LNCaP clone FGC (cell line): Measurements from ENCODE around the gene INTS2.

Experiments
- DNase-seq: peaks from one replicate; pipeline ENCODE4 v3.0.0-alpha.2; 2011; ENCODE audit warnings: low read depth
- H3K4me3 ChIP-seq: 2 replicates; pipeline ENCODE4 v1.5.1; 2011; ENCODE audit warnings: mild to moderate bottlenecking, low read depth, low read length, control low read depth
- CTCF ChIP-seq: IDR thresholded peaks from 2 replicates; pipeline ENCODE4 v1.5.1; 2012; ENCODE audit warnings: mild to moderate bottlenecking; ENCODE audit not compliant: control insufficient read depth, insufficient read depth; ENCODE audit errors: extremely low read depth

The INTS2 gene

GRCh38 chr17:61877837-61878236 is 49.9 kb downstream of the INTS2 start:
- DNase-seq, result no peak
- H3K4me3 ChIP-seq, result no peak overlapping the region
- TF ChIP-seq CTCF, result no peak

GRCh38 chr17:61875804-61876203 is 52.0 kb downstream of the INTS2 start:
- TF ChIP-seq CTCF, result no peak
- DNase-seq, result no peak
- no peak overlapping the region for H3K4me3 ChIP-seq

- no peak for TF ChIP-seq CTCF
- no peak overlapping the region for H3K4me3 ChIP-seq
- peak; percentile 81 for DNase-seq
Measured at GRCh38 chr17:61875285-61875684, 52.5 kb downstream of the INTS2 start.

GRCh38 chr17:61874075-61874474 is 53.7 kb downstream of the INTS2 start:
- no peak overlapping the region for H3K4me3 ChIP-seq
- no peak for TF ChIP-seq CTCF
- no peak for DNase-seq

- no peak for TF ChIP-seq CTCF
- DNase-seq, result no peak
- H3K4me3 ChIP-seq, result no peak overlapping the region
Measured at GRCh38 chr17:61872099-61872498, 55.7 kb downstream of the INTS2 start.

GRCh38 chr17:61869138-61869537 is 58.6 kb downstream of the INTS2 start:
- no peak for TF ChIP-seq CTCF
- no peak for DNase-seq
- H3K4me3 ChIP-seq, result no peak overlapping the region

- no peak for DNase-seq
- TF ChIP-seq CTCF, result no peak
- no peak overlapping the region for H3K4me3 ChIP-seq
Measured at GRCh38 chr17:61868074-61868473, 59.7 kb downstream of the INTS2 start.
